HL-60 (cell line): ENCODE results near the gene ZNF512.

ENCODE experiments used
- GABPA ChIP-seq: IDR thresholded peaks from 2 replicates; pipeline ENCODE4 v1.6.1; 2012; ENCODE audit warnings: low read depth
- POLR2AphosphoS5 ChIP-seq: IDR thresholded peaks from 2 replicates; pipeline ENCODE4 v1.6.1; 2012; ENCODE audit warnings: low read depth
- SPI1 ChIP-seq: IDR thresholded peaks from 2 replicates; pipeline ENCODE4 v1.6.1; 2012; ENCODE audit warnings: low read depth, mild to moderate bottlenecking, borderline replicate concordance
- TF ChIP-seq, protein P1 (sequence below): IDR thresholded peaks from one replicate; pipeline ENCODE4 v1.5.1; 2011; ENCODE audit warnings: low read length, control low read depth, inconsistent platforms; ENCODE audit not compliant: insufficient read depth

DNA sequence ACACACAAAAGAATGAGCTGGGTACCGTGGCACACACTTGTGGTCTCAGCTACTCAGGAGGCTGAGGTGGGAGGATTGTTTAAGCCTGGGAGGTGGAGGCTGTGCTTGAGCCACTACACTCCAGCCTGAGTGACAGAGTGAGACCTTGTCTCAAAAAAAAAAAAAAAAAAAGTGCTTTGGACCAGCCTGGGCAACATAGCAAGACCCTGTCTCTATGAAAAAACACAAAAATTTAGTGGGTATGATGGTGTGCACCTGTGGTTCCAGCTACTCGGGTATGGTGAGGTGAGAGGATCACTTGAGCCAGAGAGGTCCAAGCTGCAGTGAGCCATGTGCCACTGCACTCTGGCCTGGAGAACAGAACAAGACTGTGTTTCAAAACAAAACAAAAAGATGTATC is 10.4 kb downstream of the ZNF512 start:
- TF ChIP-seq, protein P1, sequence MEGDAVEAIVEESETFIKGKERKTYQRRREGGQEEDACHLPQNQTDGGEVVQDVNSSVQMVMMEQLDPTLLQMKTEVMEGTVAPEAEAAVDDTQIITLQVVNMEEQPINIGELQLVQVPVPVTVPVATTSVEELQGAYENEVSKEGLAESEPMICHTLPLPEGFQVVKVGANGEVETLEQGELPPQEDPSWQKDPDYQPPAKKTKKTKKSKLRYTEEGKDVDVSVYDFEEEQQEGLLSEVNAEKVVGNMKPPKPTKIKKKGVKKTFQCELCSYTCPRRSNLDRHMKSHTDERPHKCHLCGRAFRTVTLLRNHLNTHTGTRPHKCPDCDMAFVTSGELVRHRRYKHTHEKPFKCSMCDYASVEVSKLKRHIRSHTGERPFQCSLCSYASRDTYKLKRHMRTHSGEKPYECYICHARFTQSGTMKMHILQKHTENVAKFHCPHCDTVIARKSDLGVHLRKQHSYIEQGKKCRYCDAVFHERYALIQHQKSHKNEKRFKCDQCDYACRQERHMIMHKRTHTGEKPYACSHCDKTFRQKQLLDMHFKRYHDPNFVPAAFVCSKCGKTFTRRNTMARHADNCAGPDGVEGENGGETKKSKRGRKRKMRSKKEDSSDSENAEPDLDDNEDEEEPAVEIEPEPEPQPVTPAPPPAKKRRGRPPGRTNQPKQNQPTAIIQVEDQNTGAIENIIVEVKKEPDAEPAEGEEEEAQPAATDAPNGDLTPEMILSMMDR = no peak
- TF ChIP-seq GABPA (no peak), POLR2AphosphoS5 (no peak), SPI1 (no peak)
